GM18907 (cell line): ENCODE data around the gene TM4SF5.

Source experiments
- ATAC-seq: cut with Tn5 transposase; IDR thresholded peaks from one replicate; pipeline ENCODE4 v1.9.1; 2021; ENCODE audit warnings: mild to moderate bottlenecking, moderate library complexity; ENCODE audit not compliant: unreplicated experiment

Gene TM4SF5

GRCh38 chr17:4823373-4824089 lies 51.8 kb downstream of the TM4SF5 start:
- ATAC-seq = no peak

GRCh38 chr17:4827399-4827798 lies 55.7 kb downstream of the TM4SF5 start:
- no peak for ATAC-seq

- peak; percentile 11 for ATAC-seq
Observed at GRCh38 chr17:4832829-4833177, 61.1 kb downstream of the TM4SF5 start.
